GM18858 (cell line): Measurements from ENCODE around the gene TMEM147.

Source experiments
- ATAC-seq: cut with Tn5 transposase; IDR thresholded peaks from one replicate; pipeline ENCODE4 v1.9.1; 2021; ENCODE audit not compliant: unreplicated experiment

TMEM147 gene

GRCh38 chr19:35545855-35546381 lies 492 bp downstream of the TMEM147 start:
- no peak for ATAC-seq

GRCh38 chr19:35546532-35546931 lies 1.1 kb downstream of the TMEM147 start:
- ATAC-seq, result no peak

GRCh38 chr19:35549174-35549788 lies 3.9 kb downstream of the TMEM147 start:
- ATAC-seq, result no peak

- ATAC-seq, result no peak
Observed at GRCh38 chr19:35549879-35550523, 4.6 kb downstream of the TMEM147 start.

GRCh38 chr19:35551091-35551810 lies 5.8 kb downstream of the TMEM147 start:
- no peak for ATAC-seq

- no peak for ATAC-seq
Observed at GRCh38 chr19:35552534-35553384, 7.3 kb downstream of the TMEM147 start.

GRCh38 chr19:35553385-35554000 lies 8.1 kb downstream of the TMEM147 start:
- ATAC-seq, result no peak

GRCh38 chr19:35554076-35554475 lies 8.7 kb downstream of the TMEM147 start:
- no peak for ATAC-seq

GRCh38 chr19:35555301-35556005 lies 10.0 kb downstream of the TMEM147 start:
- no peak for ATAC-seq

GRCh38 chr19:35556025-35556590 lies 10.7 kb downstream of the TMEM147 start:
- no peak for ATAC-seq

GRCh38 chr19:35556846-35557538 lies 11.6 kb downstream of the TMEM147 start:
- no peak for ATAC-seq

GRCh38 chr19:35557539-35558399 lies 12.3 kb downstream of the TMEM147 start:
- ATAC-seq, result no peak

- ATAC-seq, result no peak
Observed at GRCh38 chr19:35558400-35559280, 13.2 kb downstream of the TMEM147 start.

- no peak for ATAC-seq
Observed at GRCh38 chr19:35559281-35559659, 13.8 kb downstream of the TMEM147 start.

- no peak for ATAC-seq
Observed at GRCh38 chr19:35559781-35560180, 14.4 kb downstream of the TMEM147 start.

GRCh38 chr19:35560271-35560670 lies 14.8 kb downstream of the TMEM147 start:
- ATAC-seq, result no peak

- no peak for ATAC-seq
Observed at GRCh38 chr19:35560677-35561076, 15.3 kb downstream of the TMEM147 start.
